Liver (tissue), 9 donors: ENCODE results near the gene NCOA3. TPM values are rescaled to one million over a fixed set of nuclear protein-coding genes. Genes with fewer than 3 reads are reported as not detected.

Experiments used
- DNase-seq: peaks from one replicate; pipeline ENCODE4 v3.0.0-alpha.2; 2017; ENCODE audit warnings: low spot score
- H3K27ac ChIP-seq, 2 donors: one replicate each; pipeline ENCODE4 v1.7.0; 2013; ENCODE audit warnings: inconsistent platforms in 2 of 2, low read length in 2 of 2, control low read depth in 1 of 2, low read depth in 1 of 2, mild to moderate bottlenecking in 1 of 2
- H3K27me3 ChIP-seq, 4 donors: one replicate each; pipeline versions ENCODE4 v1.6.1 to v1.7.0; 2013; ENCODE audit warnings: low read length in 3 of 4, inconsistent platforms in 1 of 4, mild to moderate bottlenecking in 1 of 4, moderate library complexity in 1 of 4; ENCODE audit not compliant: control insufficient read depth in 4 of 4, insufficient read depth in 4 of 4
- H3K36me3 ChIP-seq, 4 donors: one replicate each; pipeline versions ENCODE4 v1.6.1 to v1.7.0; 2013; ENCODE audit warnings: low read length in 3 of 4, mild to moderate bottlenecking in 3 of 4, low read depth in 1 of 4, moderate library complexity in 1 of 4; ENCODE audit not compliant: control insufficient read depth in 4 of 4, insufficient read depth in 3 of 4
- H3K4me1 ChIP-seq, 4 donors: one replicate each; pipeline versions ENCODE4 v1.6.1 to v1.7.0; 2013; ENCODE audit warnings: low read length in 3 of 4, mild to moderate bottlenecking in 3 of 4, moderate library complexity in 1 of 4; ENCODE audit not compliant: control insufficient read depth in 4 of 4, insufficient read depth in 4 of 4
- H3K4me3 ChIP-seq, 3 donors: one replicate each; pipeline versions ENCODE4 v1.6.1 to v1.7.0; 2013; ENCODE audit warnings: low read length in 3 of 3, control low read depth in 1 of 3, low read depth in 1 of 3, mild to moderate bottlenecking in 1 of 3
- H3K9ac ChIP-seq, 2 donors: one replicate each; pipeline ENCODE4 v1.7.0; 2013; ENCODE audit warnings: low read length in 2 of 2, mild to moderate bottlenecking in 2 of 2, moderate library complexity in 2 of 2, control low read depth in 1 of 2, low read depth in 1 of 2
- H3K9me3 ChIP-seq, 4 donors: one replicate each; pipeline versions ENCODE4 v1.6.1 to v1.7.0; 2013; ENCODE audit warnings: low read length in 3 of 4; ENCODE audit not compliant: control insufficient read depth in 4 of 4
- ATF3 ChIP-seq: IDR thresholded peaks from 2 replicates; pipeline ENCODE4 v1.6.1; 2016; ENCODE audit warnings: antibody characterized with exemption
- CTCF ChIP-seq: fragments of 150-350 bp; IDR thresholded peaks from 2 replicates; pipeline ENCODE4 v1.5.1; 2017; ENCODE audit warnings: improper control_type of control experiment, low read depth, low read length; ENCODE audit not compliant: missing input control
- EGR1 ChIP-seq, 2 donors: IDR thresholded peaks; 2 replicates each; pipeline ENCODE4 v1.6.1; 2016 to 2018; ENCODE audit warnings: antibody characterized with exemption in 2 of 2, low read depth in 2 of 2
- FOXA1 ChIP-seq: IDR thresholded peaks from 2 replicates; pipeline ENCODE4 v1.6.1; 2016; ENCODE audit warnings: antibody characterized with exemption
- FOXA2 ChIP-seq: IDR thresholded peaks from 2 replicates; pipeline ENCODE4 v1.6.1; 2016; ENCODE audit warnings: antibody characterized with exemption
- GABPA ChIP-seq, 2 donors: IDR thresholded peaks in 1 of 2; conservative IDR thresholded peaks in 1 of 2; 2 replicates each; pipeline ENCODE4 v1.6.1; 2016; ENCODE audit warnings: antibody characterized with exemption in 2 of 2, mild to moderate bottlenecking in 1 of 2, moderate library complexity in 1 of 2
- HNF4G ChIP-seq: IDR thresholded peaks from 2 replicates; pipeline ENCODE4 v1.6.1; 2016; ENCODE audit warnings: antibody characterized with exemption
- MAX ChIP-seq: IDR thresholded peaks from 2 replicates; pipeline ENCODE4 v1.6.1; 2016; ENCODE audit warnings: antibody characterized with exemption
- RAD21 ChIP-seq, 2 donors: IDR thresholded peaks; 2 replicates each; pipeline ENCODE4 v1.6.1; 2016; ENCODE audit warnings: antibody characterized with exemption in 2 of 2, mild to moderate bottlenecking in 2 of 2
- REST ChIP-seq: IDR thresholded peaks from 2 replicates; pipeline ENCODE4 v1.6.1; 2016; ENCODE audit warnings: antibody characterized with exemption, mild to moderate bottlenecking
- RXRA ChIP-seq, 2 donors: IDR thresholded peaks; 2 replicates each; pipeline ENCODE4 v1.6.1; 2017 to 2018; ENCODE audit warnings: antibody characterized with exemption in 2 of 2, mild to moderate bottlenecking in 1 of 2
- SP1 ChIP-seq: IDR thresholded peaks from 2 replicates; pipeline ENCODE4 v1.6.1; 2018; ENCODE audit warnings: antibody characterized with exemption, mild to moderate bottlenecking
- TAF1 ChIP-seq: conservative IDR thresholded peaks from 2 replicates; pipeline ENCODE4 v1.6.1; 2016; ENCODE audit warnings: antibody characterized with exemption, mild to moderate bottlenecking
- YY1 ChIP-seq: IDR thresholded peaks from 2 replicates; pipeline ENCODE4 v1.6.1; 2016; ENCODE audit warnings: antibody characterized with exemption, mild to moderate bottlenecking
- ZBTB33 ChIP-seq: IDR thresholded peaks from 2 replicates; pipeline ENCODE4 v1.6.1; 2016; ENCODE audit warnings: antibody characterized with exemption
- WGBS: extraction: QIAGEN DNeasy Blood & Tissue Kit; methylation state at CpG from one replicate; pipeline ENCODE4 v1.1.7; 2013; 5-methylcytosine and 5-hydroxymethylcytosine counted together
- polyA plus RNA-seq, 2 donors: library from polyadenylated mRNA; stranded (reverse) in 1 of 2; unstranded in 1 of 2; fragments of 200-250 nt in 1 of 2; fragments of >200 nt in 1 of 2; fragmentation: Nextera tagmentation in 1 of 2; extraction: Ambion mirVana in 1 of 2; gene quantifications; one replicate each; pipeline versions ENCODE4 v1.2.1 to v1.2.3, GENCODE V29; 2013 to 2015
- total RNA-seq, 2 donors: library from RNA; depleted of rRNA; stranded (reverse); fragments of >200 nt; gene quantifications; one replicate each; pipeline ENCODE4 v1.2.3, GENCODE V29; 2014
- donor health status: healthy.
- donor health status: healthy.
- donor health status: healthy.
- donor health status: healthy.
- donor health status: healthy.

The NCOA3 gene
- total and polyA plus RNA-seq, 4 donors, result 3.8 to 18.2 (median 8.9) TPM

- Histone ChIP-seq H3K36me3 (no peaks in the 10 kb centered on the region), H3K4me3 (no peak overlapping the region), H3K9me3 (no peaks in the 10 kb centered on the region), H3K4me1 (peaks cover 0 to 3% (median 0%) of the 10 kb centered on the region in 4 donors), H3K27me3 (no peaks in the 10 kb centered on the region), H3K9ac (no peak overlapping the region), H3K27ac (no peak overlapping the region)
- DNase-seq, result no peak
- 90% methylated on average over 4 of the region's 4 CpGs for WGBS
- TF ChIP-seq CTCF, result no peak
- TF ChIP-seq RAD21 (IDR thresholded peaks at IDR 0.05), result no peak
- TF ChIP-seq SP1, result no peak
- TF ChIP-seq TAF1, result no peak
- no peak for TF ChIP-seq ATF3
- no peak for TF ChIP-seq HNF4G
- no peak for TF ChIP-seq FOXA2
- no peak for TF ChIP-seq YY1
- no peak for TF ChIP-seq EGR1 (IDR thresholded peaks at IDR 0.05; ENCODE audit: low read depth in 2 of 2)
- TF ChIP-seq REST, result no peak
- TF ChIP-seq ZBTB33, result no peak
- TF ChIP-seq GABPA (IDR thresholded peaks at IDR 0.05 in 1 of 2, conservative IDR thresholded peaks at IDR 0.05 in 1 of 2), result no peak
- no peak for TF ChIP-seq FOXA1
- TF ChIP-seq RXRA (IDR thresholded peaks at IDR 0.05), result no peak
- TF ChIP-seq MAX, result no peak
These were observed 60.2 kb downstream of the NCOA3 start for GRCh38 chr20:47561603-47562583.
